Natural killer cell (primary cell): Measurements from ENCODE around the gene GNAO1. TPM values are rescaled to one million over a fixed set of nuclear protein-coding genes. Genes with fewer than 3 reads are reported as not detected.

Experiments
- ATAC-seq, 3 donors: fragments of 150-1000 bp in 2 of 3; fragments of 200-7000 bp in 1 of 3; cut with Tn5 transposase; 1 replicate in 1 of 3; 2 replicates in 2 of 3; pipeline ENCODE4 v1.10.0; 2021; ENCODE audit warnings: mild to moderate bottlenecking in 2 of 3, moderate library complexity in 2 of 3
- DNase-seq, 2 donors: peaks; one replicate each; pipeline versions ENCODE4 v3.0.0 to v3.0.0-alpha.2; 2013 to 2021; ENCODE audit warnings: mixed read lengths in 1 of 2
- H3K27ac ChIP-seq: one replicate; pipeline ENCODE4 v1.5.1; 2013; ENCODE audit warnings: mild to moderate bottlenecking, low read length
- H3K27me3 ChIP-seq: one replicate; pipeline ENCODE4 v1.6.1; 2013; ENCODE audit warnings: low read length; ENCODE audit not compliant: control insufficient read depth, insufficient read depth
- H3K36me3 ChIP-seq: one replicate; pipeline ENCODE4 v1.6.1; 2013; ENCODE audit warnings: low read length; ENCODE audit not compliant: control insufficient read depth, insufficient read depth
- H3K4me1 ChIP-seq: one replicate; pipeline ENCODE4 v1.6.1; 2013; ENCODE audit warnings: low read length; ENCODE audit not compliant: control insufficient read depth, insufficient read depth
- H3K4me3 ChIP-seq: one replicate; pipeline ENCODE4 v1.5.1; 2013; ENCODE audit warnings: low read length
- H3K9me3 ChIP-seq: one replicate; pipeline ENCODE4 v1.6.1; 2013; ENCODE audit warnings: low read length; ENCODE audit not compliant: control insufficient read depth, insufficient read depth
- H3K27ac Mint-ChIP-seq, 2 donors: one replicate each; pipeline ENCODE4 v1.8.0; 2022; ENCODE audit warnings: mild to moderate bottlenecking in 2 of 2, mixed read lengths in 2 of 2, moderate library complexity in 1 of 2
- H3K27me3 Mint-ChIP-seq, 2 donors: one replicate each; pipeline ENCODE4 v1.8.0; 2022; ENCODE audit warnings: low read depth in 2 of 2, mixed read lengths in 2 of 2
- H3K36me3 Mint-ChIP-seq: one replicate; pipeline ENCODE4 v1.8.0; 2022; ENCODE audit warnings: mixed read lengths
- H3K4me1 Mint-ChIP-seq, 2 donors: one replicate each; pipeline ENCODE4 v1.8.0; 2022; ENCODE audit warnings: mixed read lengths in 2 of 2
- H3K4me3 Mint-ChIP-seq: one replicate; pipeline ENCODE4 v1.8.0; 2022; ENCODE audit warnings: mild to moderate bottlenecking, moderate library complexity, mixed read lengths
- H3K9me3 Mint-ChIP-seq, 2 donors: one replicate each; pipeline ENCODE4 v1.8.0; 2022; ENCODE audit warnings: mixed read lengths in 2 of 2
- WGBS: methylation state at CpG from one replicate; pipeline ENCODE4 v1.1.7; 2013; ENCODE audit warnings: missing lambda C conversion rate; ENCODE audit not compliant: insufficient coverage; 5-methylcytosine and 5-hydroxymethylcytosine counted together
- intact Hi-C: fragments of 100-400 bp; cut with micrococcal nuclease; formaldehyde crosslinking; loops from one replicate; pipeline ENCODE4 v1.14.2; 2022
- total RNA-seq, 4 donors: library from RNA; stranded (reverse); fragments of 120-200 nt in 1 of 4; gene quantifications; one replicate each; pipeline versions ENCODE4 v1.2.3 to v1.2.4, GENCODE V29; 2013 to 2022
- TF ChIP-seq, protein P1 (sequence below): fragments of 200-600 bp; IDR thresholded peaks from one replicate; pipeline ENCODE4 v1.8.0; 2022; ENCODE audit warnings: antibody characterized with exemption

The GNAO1 gene
- total RNA-seq, 3 donors from 2014 or later (not counting 1 experiment from before 2014, with no cell fraction given) = 0.45 to 4.6 (median 1.1) TPM

GRCh38 chr16:56340864-56341365, 149.6 kb downstream of the GNAO1 start:
- WGBS = 85% methylated on average over 17 of the region's 17 CpGs
- H3K27ac ChIP-seq = no peak overlapping the region
- H3K4me1 ChIP-seq = no peaks in the 10 kb centered on the region
- Mint-ChIP-seq H3K4me1 (no peaks in the 10 kb centered on the region), H3K36me3 (no peaks in the 10 kb centered on the region), H3K4me3 (no peak overlapping the region), H3K9me3 (no peaks in the 10 kb centered on the region), H3K27me3 (no peaks in the 10 kb centered on the region), H3K27ac (no peak overlapping the region)
- intact Hi-C loops = no loop called here
- H3K9me3 ChIP-seq = no peaks in the 10 kb centered on the region
- TF ChIP-seq, protein P1, sequence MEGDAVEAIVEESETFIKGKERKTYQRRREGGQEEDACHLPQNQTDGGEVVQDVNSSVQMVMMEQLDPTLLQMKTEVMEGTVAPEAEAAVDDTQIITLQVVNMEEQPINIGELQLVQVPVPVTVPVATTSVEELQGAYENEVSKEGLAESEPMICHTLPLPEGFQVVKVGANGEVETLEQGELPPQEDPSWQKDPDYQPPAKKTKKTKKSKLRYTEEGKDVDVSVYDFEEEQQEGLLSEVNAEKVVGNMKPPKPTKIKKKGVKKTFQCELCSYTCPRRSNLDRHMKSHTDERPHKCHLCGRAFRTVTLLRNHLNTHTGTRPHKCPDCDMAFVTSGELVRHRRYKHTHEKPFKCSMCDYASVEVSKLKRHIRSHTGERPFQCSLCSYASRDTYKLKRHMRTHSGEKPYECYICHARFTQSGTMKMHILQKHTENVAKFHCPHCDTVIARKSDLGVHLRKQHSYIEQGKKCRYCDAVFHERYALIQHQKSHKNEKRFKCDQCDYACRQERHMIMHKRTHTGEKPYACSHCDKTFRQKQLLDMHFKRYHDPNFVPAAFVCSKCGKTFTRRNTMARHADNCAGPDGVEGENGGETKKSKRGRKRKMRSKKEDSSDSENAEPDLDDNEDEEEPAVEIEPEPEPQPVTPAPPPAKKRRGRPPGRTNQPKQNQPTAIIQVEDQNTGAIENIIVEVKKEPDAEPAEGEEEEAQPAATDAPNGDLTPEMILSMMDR = no peak
- H3K4me3 ChIP-seq = no peak overlapping the region
- no peaks in the 10 kb centered on the region for H3K36me3 ChIP-seq
- H3K27me3 ChIP-seq = no peaks in the 10 kb centered on the region
- ATAC-seq (no peak), DNase-seq (no peak)

GRCh38 chr16:56341656-56342399, 150.5 kb downstream of the GNAO1 start:
- TF ChIP-seq, protein P1 = no peak
- DNase-seq (no peak), ATAC-seq (no peak)
- H3K9me3 ChIP-seq = no peaks in the 10 kb centered on the region
- WGBS = 78% methylated on average over 9 of the region's 9 CpGs
- intact Hi-C loops = no loop called here
- H3K27me3 ChIP-seq = no peaks in the 10 kb centered on the region
- no peaks in the 10 kb centered on the region for H3K4me1 Mint-ChIP-seq
- H3K9me3 Mint-ChIP-seq = no peaks in the 10 kb centered on the region
- H3K27ac Mint-ChIP-seq = no peak overlapping the region
- no peak overlapping the region for H3K4me3 Mint-ChIP-seq
- H3K36me3 ChIP-seq = no peaks in the 10 kb centered on the region
- H3K4me1 ChIP-seq = no peaks in the 10 kb centered on the region
- H3K4me3 ChIP-seq = no peak overlapping the region
- H3K36me3 Mint-ChIP-seq = no peaks in the 10 kb centered on the region
- no peak overlapping the region for H3K27ac ChIP-seq
- H3K27me3 Mint-ChIP-seq = no peaks in the 10 kb centered on the region

DNA sequence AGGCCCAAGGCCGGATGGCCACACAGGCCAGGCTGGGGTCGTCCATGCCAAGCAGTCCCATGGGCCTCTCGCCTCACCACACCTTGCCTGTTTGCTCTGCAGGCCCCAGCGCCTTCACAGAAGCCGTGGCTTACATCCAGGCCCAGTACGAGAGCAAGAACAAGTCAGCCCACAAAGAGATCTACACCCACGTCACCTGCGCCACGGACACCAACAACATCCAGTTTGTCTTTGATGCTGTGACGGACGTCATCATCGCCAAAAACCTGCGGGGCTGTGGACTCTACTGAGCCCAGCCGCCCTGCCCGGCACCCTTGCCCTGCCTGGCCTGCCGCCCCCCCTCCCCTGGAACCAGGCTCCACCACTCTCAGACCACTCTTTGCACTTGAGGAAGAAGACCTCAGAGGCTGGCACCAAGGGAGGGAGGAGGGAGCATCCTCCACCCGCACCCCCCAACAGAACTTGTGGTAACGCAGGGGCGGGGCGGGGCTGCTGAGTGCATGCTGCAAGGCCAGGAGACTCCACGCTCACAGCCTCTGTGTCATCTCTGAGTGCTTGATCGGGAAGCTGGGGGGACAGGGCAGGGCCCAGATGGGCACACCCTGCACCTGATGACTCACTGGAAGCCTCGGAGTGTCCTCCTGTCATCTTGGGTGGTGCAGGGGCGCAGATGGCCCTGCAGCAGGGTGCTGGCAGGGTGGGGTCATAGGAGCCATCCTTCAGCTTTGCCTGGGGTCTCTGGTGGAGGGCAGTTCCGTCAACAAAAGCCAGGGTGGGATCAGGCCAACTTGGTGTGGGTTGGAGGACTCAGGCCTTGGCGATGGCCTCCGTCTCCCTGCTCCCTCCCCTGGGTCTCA, 152.6 kb downstream of the GNAO1 start:
- Histone ChIP-seq H3K36me3 (no peaks in the 10 kb centered on the region), H3K4me3 (no peak overlapping the region), H3K27me3 (no peaks in the 10 kb centered on the region), H3K27ac (no peak overlapping the region), H3K9me3 (no peaks in the 10 kb centered on the region), H3K4me1 (no peaks in the 10 kb centered on the region)
- H3K27ac Mint-ChIP-seq = no peak overlapping the region
- ATAC-seq (no peak), DNase-seq (no peak)
- H3K9me3 Mint-ChIP-seq = no peaks in the 10 kb centered on the region
- H3K4me1 Mint-ChIP-seq = no peaks in the 10 kb centered on the region
- WGBS = 82% methylated on average over 27 of the region's 27 CpGs
- TF ChIP-seq, protein P1 = no peak
- no peaks in the 10 kb centered on the region for H3K36me3 Mint-ChIP-seq
- no peaks in the 10 kb centered on the region for H3K27me3 Mint-ChIP-seq
- intact Hi-C loops = no loop called here
- H3K4me3 Mint-ChIP-seq = no peak overlapping the region
